ENCODE measurements around the gene CAMK1D.

The CAMK1D gene

DNA sequence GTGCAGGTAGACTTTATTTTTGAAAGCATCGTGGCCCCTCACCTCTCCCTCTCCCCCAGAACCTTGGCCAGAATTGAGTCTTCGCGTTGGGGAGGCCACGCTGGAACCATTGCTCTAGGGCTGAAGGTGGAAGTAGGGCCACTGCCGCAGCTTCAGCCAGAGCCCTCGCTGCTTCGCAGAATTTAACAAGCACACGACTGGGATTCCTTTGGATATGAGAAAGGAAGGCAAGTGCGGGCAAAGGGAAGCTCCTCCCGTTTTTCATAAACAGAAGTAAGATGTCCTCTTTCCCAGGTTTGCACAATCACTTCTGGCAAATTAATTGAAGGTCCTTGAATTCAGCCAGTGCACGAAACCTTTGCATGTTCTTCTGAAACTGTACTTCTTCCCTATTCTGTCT lies 484.1 kb downstream of the CAMK1D start:
- no peak overlapping the region for H3K4me3 ChIP-seq (ENCODE audit: low read length)
- no peak overlapping the region for H3K4me2 ChIP-seq (ENCODE audit: low read length)
- TF ChIP-seq EZH2phosphoT487 (IDR thresholded peaks at IDR 0.05; ENCODE audit: borderline replicate concordance, low read length), result no peak
- TF ChIP-seq, protein P1, sequence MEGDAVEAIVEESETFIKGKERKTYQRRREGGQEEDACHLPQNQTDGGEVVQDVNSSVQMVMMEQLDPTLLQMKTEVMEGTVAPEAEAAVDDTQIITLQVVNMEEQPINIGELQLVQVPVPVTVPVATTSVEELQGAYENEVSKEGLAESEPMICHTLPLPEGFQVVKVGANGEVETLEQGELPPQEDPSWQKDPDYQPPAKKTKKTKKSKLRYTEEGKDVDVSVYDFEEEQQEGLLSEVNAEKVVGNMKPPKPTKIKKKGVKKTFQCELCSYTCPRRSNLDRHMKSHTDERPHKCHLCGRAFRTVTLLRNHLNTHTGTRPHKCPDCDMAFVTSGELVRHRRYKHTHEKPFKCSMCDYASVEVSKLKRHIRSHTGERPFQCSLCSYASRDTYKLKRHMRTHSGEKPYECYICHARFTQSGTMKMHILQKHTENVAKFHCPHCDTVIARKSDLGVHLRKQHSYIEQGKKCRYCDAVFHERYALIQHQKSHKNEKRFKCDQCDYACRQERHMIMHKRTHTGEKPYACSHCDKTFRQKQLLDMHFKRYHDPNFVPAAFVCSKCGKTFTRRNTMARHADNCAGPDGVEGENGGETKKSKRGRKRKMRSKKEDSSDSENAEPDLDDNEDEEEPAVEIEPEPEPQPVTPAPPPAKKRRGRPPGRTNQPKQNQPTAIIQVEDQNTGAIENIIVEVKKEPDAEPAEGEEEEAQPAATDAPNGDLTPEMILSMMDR (IDR thresholded peaks at IDR 0.05; ENCODE audit: low read depth, low read length, poor library complexity, severe bottlenecking), result no peak
- H3K27me3 ChIP-seq (ENCODE audit: control insufficient read depth, low read length), result no peaks in the 10 kb centered on the region
- H3F3A ChIP-seq (ENCODE audit: control insufficient read depth, insufficient read depth), result no peaks in the 10 kb centered on the region
- no peaks in the 10 kb centered on the region for H3K9me3 ChIP-seq (ENCODE audit: control insufficient read depth, insufficient read depth, low read length)
- no peaks in the 10 kb centered on the region for H4K20me1 ChIP-seq (ENCODE audit: control insufficient read depth, insufficient read depth, low read depth, low read length)
- H3K27ac ChIP-seq (ENCODE audit: low read depth, low read length), result no peak overlapping the region
- no peaks in the 10 kb centered on the region for H3K36me3 ChIP-seq (ENCODE audit: control insufficient read depth, low read length)
- H3K4me1 ChIP-seq (ENCODE audit: control insufficient read depth, low read length), result no peaks in the 10 kb centered on the region
- H3K9me2 ChIP-seq (replicated peaks; ENCODE audit: control insufficient read depth, low read length), result no peaks in the 10 kb centered on the region
- no peaks in the 10 kb centered on the region for H3K79me2 ChIP-seq (ENCODE audit: control insufficient read depth, low read length)

DNA sequence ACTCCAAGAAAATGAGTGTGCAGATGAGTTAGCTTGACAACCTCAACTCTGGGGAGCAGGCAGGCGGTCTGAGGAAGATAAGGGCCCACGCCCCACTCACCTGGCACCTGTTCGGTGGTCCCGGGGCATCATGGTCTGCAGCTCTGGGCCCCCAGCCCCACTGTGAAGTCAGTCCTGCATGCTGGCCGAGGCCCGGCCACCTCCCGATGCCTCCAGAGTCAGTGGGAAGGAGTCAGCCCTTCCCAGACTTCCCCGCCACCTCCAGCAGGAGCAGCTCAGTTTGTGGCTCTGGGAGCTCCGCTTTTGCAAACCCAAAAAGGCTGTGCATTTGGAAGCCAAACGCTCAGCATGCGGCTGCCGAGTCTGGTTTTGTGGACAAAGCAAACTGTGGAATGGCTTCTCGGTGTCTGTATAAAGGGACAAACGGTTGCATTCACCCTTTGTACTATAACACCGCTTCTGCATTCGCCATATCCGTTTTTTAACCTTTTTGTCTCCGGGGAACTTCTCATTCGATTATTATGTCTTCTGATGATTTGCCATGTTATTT lies 484.8 kb downstream of the CAMK1D start:
- no peak for TF ChIP-seq EZH2phosphoT487 (IDR thresholded peaks at IDR 0.05; ENCODE audit: borderline replicate concordance, low read length)
- TF ChIP-seq, protein P1 (IDR thresholded peaks at IDR 0.05; ENCODE audit: low read depth, low read length, poor library complexity, severe bottlenecking), result no peak
- Histone ChIP-seq H3K9me2 (replicated peaks; ENCODE audit: control insufficient read depth, low read length) (no peaks in the 10 kb centered on the region), H4K20me1 (ENCODE audit: control insufficient read depth, insufficient read depth, low read depth, low read length) (no peaks in the 10 kb centered on the region), H3K79me2 (ENCODE audit: control insufficient read depth, low read length) (no peaks in the 10 kb centered on the region), H3K4me1 (ENCODE audit: control insufficient read depth, low read length) (no peaks in the 10 kb centered on the region), H3K9me3 (ENCODE audit: control insufficient read depth, insufficient read depth, low read length) (no peaks in the 10 kb centered on the region), H3F3A (ENCODE audit: control insufficient read depth, insufficient read depth) (no peaks in the 10 kb centered on the region), H3K27me3 (ENCODE audit: control insufficient read depth, low read length) (no peaks in the 10 kb centered on the region), H3K27ac (ENCODE audit: low read depth, low read length) (no peak overlapping the region), H3K4me2 (ENCODE audit: low read length) (no peak overlapping the region), H3K36me3 (ENCODE audit: control insufficient read depth, low read length) (no peaks in the 10 kb centered on the region), H3K4me3 (ENCODE audit: low read length) (no peak overlapping the region)

GRCh38 chr10:12834721-12835120 lies 485.4 kb downstream of the CAMK1D start:
- H3K79me2 ChIP-seq (ENCODE audit: control insufficient read depth, low read length), result no peaks in the 10 kb centered on the region

More at GRCh38 chr10:12834721-12835120, 485.4 kb downstream of the CAMK1D start:
- H3K27me3 ChIP-seq (ENCODE audit: control insufficient read depth, low read length), result no peaks in the 10 kb centered on the region
- H3K9me2 ChIP-seq (replicated peaks; ENCODE audit: control insufficient read depth, low read length), result no peaks in the 10 kb centered on the region
- no peaks in the 10 kb centered on the region for H4K20me1 ChIP-seq (ENCODE audit: control insufficient read depth, insufficient read depth, low read depth, low read length)
- no peaks in the 10 kb centered on the region for H3K4me1 ChIP-seq (ENCODE audit: control insufficient read depth, low read length)
- no peaks in the 10 kb centered on the region for H3K9me3 ChIP-seq (ENCODE audit: control insufficient read depth, insufficient read depth, low read length)
- no peaks in the 10 kb centered on the region for H3F3A ChIP-seq (ENCODE audit: control insufficient read depth, insufficient read depth)
- H3K4me3 ChIP-seq (ENCODE audit: low read length), result no peak overlapping the region
- H3K4me2 ChIP-seq (ENCODE audit: low read length), result no peak overlapping the region
- TF ChIP-seq, protein P1 (IDR thresholded peaks at IDR 0.05; ENCODE audit: low read depth, low read length, poor library complexity, severe bottlenecking), result no peak
- no peak for TF ChIP-seq EZH2phosphoT487 (IDR thresholded peaks at IDR 0.05; ENCODE audit: borderline replicate concordance, low read length)
- H3K27ac ChIP-seq (ENCODE audit: low read depth, low read length), result no peak overlapping the region
- H3K36me3 ChIP-seq (ENCODE audit: control insufficient read depth, low read length), result no peaks in the 10 kb centered on the region

Measured in DOHH2 (cell line).